Measurements from ENCODE around the gene AAK1. TPM values are rescaled to one million over a fixed set of nuclear protein-coding genes. Genes with fewer than 3 reads are reported as not detected.

The AAK1 gene
- total and polyA plus RNA-seq, 10 of the 15 experiments (the other 5 are each of a cell fraction or from before 2014, with no cell fraction given) = 2.9 to 41.4 (median 17.5) TPM

GRCh38 chr2:69600425-69600824 lies 43.1 kb downstream of the AAK1 start (continued):
- TF ChIP-seq E2F8 (IDR thresholded peaks at IDR 0.05; ENCODE audit: low read depth, partially characterized antibody) = no peak
- TF ChIP-seq, protein P1, sequence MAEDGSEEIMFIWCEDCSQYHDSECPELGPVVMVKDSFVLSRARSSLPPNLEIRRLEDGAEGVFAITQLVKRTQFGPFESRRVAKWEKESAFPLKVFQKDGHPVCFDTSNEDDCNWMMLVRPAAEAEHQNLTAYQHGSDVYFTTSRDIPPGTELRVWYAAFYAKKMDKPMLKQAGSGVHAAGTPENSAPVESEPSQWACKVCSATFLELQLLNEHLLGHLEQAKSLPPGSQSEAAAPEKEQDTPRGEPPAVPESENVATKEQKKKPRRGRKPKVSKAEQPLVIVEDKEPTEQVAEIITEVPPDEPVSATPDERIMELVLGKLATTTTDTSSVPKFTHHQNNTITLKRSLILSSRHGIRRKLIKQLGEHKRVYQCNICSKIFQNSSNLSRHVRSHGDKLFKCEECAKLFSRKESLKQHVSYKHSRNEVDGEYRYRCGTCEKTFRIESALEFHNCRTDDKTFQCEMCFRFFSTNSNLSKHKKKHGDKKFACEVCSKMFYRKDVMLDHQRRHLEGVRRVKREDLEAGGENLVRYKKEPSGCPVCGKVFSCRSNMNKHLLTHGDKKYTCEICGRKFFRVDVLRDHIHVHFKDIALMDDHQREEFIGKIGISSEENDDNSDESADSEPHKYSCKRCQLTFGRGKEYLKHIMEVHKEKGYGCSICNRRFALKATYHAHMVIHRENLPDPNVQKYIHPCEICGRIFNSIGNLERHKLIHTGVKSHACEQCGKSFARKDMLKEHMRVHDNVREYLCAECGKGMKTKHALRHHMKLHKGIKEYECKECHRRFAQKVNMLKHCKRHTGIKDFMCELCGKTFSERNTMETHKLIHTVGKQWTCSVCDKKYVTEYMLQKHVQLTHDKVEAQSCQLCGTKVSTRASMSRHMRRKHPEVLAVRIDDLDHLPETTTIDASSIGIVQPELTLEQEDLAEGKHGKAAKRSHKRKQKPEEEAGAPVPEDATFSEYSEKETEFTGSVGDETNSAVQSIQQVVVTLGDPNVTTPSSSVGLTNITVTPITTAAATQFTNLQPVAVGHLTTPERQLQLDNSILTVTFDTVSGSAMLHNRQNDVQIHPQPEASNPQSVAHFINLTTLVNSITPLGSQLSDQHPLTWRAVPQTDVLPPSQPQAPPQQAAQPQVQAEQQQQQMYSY (CRISPR knock-in tag; IDR thresholded peaks at IDR 0.05) = no peak

DNA sequence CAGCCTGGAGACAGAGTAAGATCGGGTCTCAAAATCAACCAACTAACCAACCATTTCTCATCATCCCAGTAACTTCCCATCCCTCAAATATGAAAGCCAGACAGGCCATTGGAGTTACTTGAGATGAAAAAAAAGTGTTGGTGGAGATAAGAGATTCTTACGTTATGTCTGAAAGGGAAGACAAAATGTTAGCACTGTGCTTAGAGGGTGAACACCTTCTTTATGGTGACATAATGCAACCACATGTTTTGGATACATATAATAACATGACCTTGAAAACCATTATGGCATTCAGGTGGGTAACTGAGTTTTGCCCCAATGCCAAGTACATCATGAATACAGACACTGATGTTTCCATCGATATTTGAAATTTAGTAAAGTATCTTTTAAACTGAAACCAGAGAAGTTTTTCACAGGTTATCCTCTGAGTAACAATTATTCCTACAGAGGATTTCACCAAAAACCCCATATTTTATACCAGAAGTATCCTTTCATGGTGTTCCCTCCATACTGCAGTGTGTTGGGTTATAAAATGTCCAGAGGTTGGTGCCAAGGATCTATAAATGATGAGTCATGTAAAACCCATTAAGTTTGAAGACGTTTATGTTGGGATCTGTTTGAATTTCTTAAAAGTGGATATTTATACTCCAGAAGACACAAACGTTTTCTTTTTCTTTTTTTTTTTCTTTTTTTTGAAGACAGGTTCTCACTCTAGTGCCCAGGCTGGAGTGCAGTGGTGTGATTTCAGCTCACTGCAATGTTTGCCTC lies 45.5 kb downstream of the AAK1 start:
- ChIA-PET POLR2A (no interaction called here), SMC1A (ENCODE audit: uncharacterized antibody, unreplicated experiment) (interaction anchor here (0.9 to 2.3 kb wide), 10 partner anchors 9 to 48 kb away, joined by 3 to 14 read pairs (median 4); no protein-coding TSS in a partner anchor), RAD21 (ENCODE audit: unreplicated experiment) (interaction anchor here (1.7 kb wide), 1 partner anchor 37 kb away, joined by 7 read pairs; no protein-coding TSS in a partner anchor), CTCF (interaction anchor here (1.0 to 5.1 kb wide), 6 partner anchors 12 to 41 kb away, joined by 3 to 28 read pairs (median 5); no protein-coding TSS in a partner anchor)
- Histone ChIP-seq H3K9ac (ENCODE audit: control insufficient read depth, insufficient read depth, low read length) (no peak overlapping the region), H4K20me1 (ENCODE audit: control insufficient read depth, insufficient read depth) (no peaks in the 10 kb centered on the region), H3K4me2 (ENCODE audit: control insufficient read depth, insufficient read depth) (peak overlapping the region; percentile 94), H3K79me2 (ENCODE audit: control insufficient read depth, insufficient read depth, low read length) (peaks cover 8% of the 10 kb centered on the region), H3K4me3 (0 out of 2 replicates have a peak overlapping the region, but pooled peaks have one; percentile 54), H3K4me1 (ENCODE audit: control insufficient read depth, insufficient read depth, low read length) (peaks cover 14% of the 10 kb centered on the region), H3K27ac (ENCODE audit: control insufficient read depth, insufficient read depth) (no peak overlapping the region), H3K36me3 (ENCODE audit: control insufficient read depth in 2 of 2, insufficient read depth in 2 of 2, low read length in 1 of 2) (no peaks in the 10 kb centered on the region; a peak in 1 of 4 replicates), H2AFZ (ENCODE audit: control insufficient read depth, low read depth, low read length) (no peak overlapping the region), H3K27me3 (replicated peaks in 1 of 2; ENCODE audit: control insufficient read depth in 2 of 2, insufficient read depth in 2 of 2, low read length in 1 of 2) (no peaks in the 10 kb centered on the region), H3K9me3 (replicated peaks; ENCODE audit: control insufficient read depth, insufficient read depth, low read length) (no peaks in the 10 kb centered on the region)
- 89% methylated on average over 4 of the region's 5 CpGs for WGBS (ENCODE audit: insufficient coverage, insufficient replicate concordance, low lambda C conversion rate, missing lambda C conversion rate)
- in situ Hi-C loops (cut with MboI) (no loop called here), intact Hi-C loops (cut with micrococcal nuclease; ENCODE audit: unreplicated experiment) (no loop called here)
- FAIRE-seq = peak; percentile 35
- BruUV-seq (replicated peaks) = no TSS peak
- no peak for DNase-seq (ENCODE audit: low read depth, low spot score)
- peak; percentile 36; the same call in 2 of the 3 replicates for ATAC-seq
- TF ChIP-seq TCF7 (IDR thresholded peaks at IDR 0.05; ENCODE audit: borderline replicate concordance) = no peak
- TF ChIP-seq YBX1 (IDR thresholded peaks at IDR 0.05) = no peak
- no peak for TF ChIP-seq SMC3 (IDR thresholded peaks at IDR 0.05; ENCODE audit: borderline replicate concordance, low read length)
- no peak for TF ChIP-seq SRF (IDR thresholded peaks at IDR 0.05; ENCODE audit: low read depth in 2 of 2, low read length in 2 of 2)
- no peak for TF ChIP-seq ETV6 (conservative IDR thresholded peaks at IDR 0.05 in 1 of 2, IDR thresholded peaks at IDR 0.05 in 1 of 2; ENCODE audit: borderline replicate concordance in 1 of 2, low read depth in 1 of 2)
- TF ChIP-seq BRCA1 (IDR thresholded peaks at IDR 0.05; ENCODE audit: low read depth, low read length) = no peak
- TF ChIP-seq LARP7 (IDR thresholded peaks at IDR 0.05) = no peak
- no peak for TF ChIP-seq ZSCAN29 (IDR thresholded peaks at IDR 0.05)
- TF ChIP-seq ZNF384 (IDR thresholded peaks at IDR 0.05; ENCODE audit: borderline replicate concordance, low read depth, low read length) = no peak
- TF ChIP-seq, protein P2, sequence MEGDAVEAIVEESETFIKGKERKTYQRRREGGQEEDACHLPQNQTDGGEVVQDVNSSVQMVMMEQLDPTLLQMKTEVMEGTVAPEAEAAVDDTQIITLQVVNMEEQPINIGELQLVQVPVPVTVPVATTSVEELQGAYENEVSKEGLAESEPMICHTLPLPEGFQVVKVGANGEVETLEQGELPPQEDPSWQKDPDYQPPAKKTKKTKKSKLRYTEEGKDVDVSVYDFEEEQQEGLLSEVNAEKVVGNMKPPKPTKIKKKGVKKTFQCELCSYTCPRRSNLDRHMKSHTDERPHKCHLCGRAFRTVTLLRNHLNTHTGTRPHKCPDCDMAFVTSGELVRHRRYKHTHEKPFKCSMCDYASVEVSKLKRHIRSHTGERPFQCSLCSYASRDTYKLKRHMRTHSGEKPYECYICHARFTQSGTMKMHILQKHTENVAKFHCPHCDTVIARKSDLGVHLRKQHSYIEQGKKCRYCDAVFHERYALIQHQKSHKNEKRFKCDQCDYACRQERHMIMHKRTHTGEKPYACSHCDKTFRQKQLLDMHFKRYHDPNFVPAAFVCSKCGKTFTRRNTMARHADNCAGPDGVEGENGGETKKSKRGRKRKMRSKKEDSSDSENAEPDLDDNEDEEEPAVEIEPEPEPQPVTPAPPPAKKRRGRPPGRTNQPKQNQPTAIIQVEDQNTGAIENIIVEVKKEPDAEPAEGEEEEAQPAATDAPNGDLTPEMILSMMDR (IDR thresholded peaks at IDR 0.05 in 2 of 3, conservative IDR thresholded peaks at IDR 0.05 in 1 of 3; ENCODE audit: control insufficient read depth in 2 of 3, extremely low read depth in 1 of 3, insufficient read depth in 1 of 3, low read depth in 3 of 3, low read length in 3 of 3) = no peak

Measured in GM12878 (cell line).